KG1 (cell line): ENCODE results near the gene G6PC1.
"Not testable (repeated sequence)": the region's sequence is repeated elsewhere in the genome, so short reads cannot be mapped to it uniquely, and the experiment has no call there.

Experiments used
- DNase-seq: peaks from one replicate; lab custom pipeline; 2025; lab: John Stamatoyannopoulos, UW

G6PC1 gene

DNA sequence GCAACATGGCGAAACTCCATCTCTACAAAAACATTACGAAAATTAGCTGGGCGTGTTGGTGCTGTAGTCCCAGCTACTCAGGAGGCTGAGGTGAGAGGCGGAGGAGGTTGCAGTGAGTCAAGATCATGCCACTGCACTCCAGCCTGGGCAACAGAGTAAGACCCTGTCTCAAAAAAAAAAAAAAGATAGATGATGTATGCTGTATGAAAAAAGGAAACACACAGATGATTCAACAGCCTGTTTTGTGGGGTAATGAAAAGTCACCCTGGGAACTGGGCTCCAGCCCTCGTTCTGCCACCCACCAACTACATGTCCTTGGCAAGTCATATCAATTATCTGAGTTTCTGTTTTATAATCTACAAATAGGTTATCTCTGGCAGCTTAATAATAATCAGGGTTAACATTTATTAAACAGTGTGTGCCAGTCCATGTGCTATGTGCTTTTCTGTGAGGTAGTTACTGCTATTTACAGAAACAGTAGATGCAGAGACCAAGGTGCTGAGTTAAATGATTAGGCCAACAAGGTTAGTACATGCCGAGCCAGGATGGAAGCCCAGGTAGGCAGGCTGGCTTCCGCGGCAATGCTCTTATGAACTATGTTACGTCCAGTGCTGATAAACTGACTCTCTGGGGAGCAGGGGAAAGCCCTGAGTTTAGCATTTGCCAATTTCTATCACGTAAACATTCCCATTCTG, 1.1 kb downstream of the G6PC1 start:
- DNase-seq = no peak

GRCh38 chr17:42904110-42904469, 3.5 kb downstream of the G6PC1 start:
- no peak for DNase-seq

GRCh38 chr17:42906772-42907446, 6.3 kb downstream of the G6PC1 start:
- no peak for DNase-seq

DNA sequence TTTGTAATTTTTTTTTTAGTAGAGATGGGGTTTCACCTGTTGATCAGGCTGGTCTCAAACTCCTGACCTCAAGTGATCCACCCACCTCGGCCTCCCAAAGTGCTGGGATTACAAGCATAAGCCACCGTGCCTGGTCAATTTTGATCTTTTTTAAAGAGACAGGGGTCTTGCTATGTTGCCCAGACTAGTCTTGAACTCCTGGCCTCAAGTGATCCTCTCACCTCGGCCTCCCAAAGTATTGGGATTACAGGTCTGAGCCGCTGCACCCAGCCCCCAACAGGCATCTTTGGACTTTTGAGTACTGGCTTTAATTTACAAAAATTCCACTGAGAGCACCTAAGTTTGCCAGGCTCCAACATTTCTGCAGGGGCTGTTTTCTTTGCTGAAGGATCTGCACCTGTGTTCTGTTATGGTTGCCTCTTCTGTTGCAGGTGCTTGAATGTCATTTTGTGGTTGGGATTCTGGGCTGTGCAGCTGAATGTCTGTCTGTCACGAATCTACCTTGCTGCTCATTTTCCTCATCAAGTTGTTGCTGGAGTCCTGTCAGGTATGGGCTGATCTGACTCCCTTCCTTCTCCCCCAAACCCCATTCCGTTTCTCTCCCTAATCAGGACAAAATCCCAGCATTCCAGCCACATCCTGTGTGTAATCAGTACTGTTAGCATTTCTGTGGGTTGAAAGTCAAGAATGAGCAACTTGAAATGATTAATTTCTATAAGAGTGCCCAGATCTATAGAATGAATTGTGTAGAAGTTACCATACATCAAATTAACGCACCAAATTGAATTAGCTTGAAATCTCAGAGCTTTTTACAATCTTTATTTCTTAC, 8.5 kb downstream of the G6PC1 start:
- no peak for DNase-seq

DNA sequence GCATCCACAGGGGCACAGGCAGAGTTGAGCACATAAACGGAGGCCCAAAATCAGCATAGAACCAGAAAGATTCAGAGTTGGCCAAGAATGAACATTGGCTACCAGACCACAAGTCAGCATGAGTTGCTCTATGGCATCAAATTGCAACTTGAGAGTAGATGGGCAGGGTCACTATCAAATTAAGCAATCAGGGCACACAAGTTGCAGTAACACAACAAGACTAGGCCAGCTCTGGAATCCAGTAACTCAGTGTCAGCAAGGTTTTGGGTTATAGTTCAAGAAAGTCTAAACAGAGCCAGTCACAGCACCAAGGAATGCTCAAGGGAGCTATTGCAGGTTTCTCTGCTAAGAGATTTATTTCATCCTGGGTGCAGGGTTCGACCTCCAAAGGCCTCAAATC, 12.9 kb downstream of the G6PC1 start:
- DNase-seq = no peak

- no peak for DNase-seq
Measured at GRCh38 chr17:42913981-42914617, 13.5 kb downstream of the G6PC1 start.

- not testable (repeated sequence) for DNase-seq
Measured at GRCh38 chr17:42915288-42915687, 14.7 kb downstream of the G6PC1 start.

DNA sequence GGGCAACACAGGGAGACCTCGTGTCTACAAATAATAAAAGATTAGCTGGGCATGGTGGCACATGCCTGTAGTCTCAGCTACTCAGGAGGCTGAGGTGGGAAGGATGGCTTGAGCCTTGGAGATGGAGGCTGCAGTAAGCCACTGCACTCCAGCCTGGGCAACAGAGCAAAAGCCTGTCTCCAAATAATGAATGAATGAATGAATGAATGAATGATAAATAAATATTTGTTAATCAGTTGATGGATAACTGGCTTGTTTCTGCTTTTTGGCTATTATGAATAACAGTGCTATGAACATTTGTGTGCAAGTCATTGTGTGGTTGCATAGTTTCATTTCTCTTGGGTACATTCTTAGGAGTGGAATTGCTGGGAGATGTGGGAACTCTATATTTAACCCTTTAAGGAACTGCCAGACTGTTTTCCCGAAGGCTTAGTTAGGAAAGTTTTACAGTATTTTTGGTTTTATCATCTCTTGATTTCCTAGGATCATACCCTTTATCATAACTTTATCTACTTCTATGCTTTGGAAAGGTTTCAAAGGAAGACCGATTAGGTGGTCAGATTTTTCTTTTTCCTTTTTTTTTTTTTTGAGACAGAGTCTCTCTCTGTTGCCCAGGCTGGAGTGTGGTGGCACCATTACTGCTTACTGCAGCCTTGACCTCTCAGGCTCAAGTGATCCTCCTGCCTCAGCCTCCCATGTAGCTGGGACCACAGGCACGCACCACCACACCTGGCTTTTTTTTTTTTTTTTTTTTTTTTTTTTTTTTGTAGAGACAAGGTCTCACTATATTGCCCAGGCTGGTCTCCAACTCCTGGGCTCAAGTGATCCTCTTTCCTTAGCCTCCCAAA, 16.0 kb downstream of the G6PC1 start:
- DNase-seq = not testable (repeated sequence)

DNA sequence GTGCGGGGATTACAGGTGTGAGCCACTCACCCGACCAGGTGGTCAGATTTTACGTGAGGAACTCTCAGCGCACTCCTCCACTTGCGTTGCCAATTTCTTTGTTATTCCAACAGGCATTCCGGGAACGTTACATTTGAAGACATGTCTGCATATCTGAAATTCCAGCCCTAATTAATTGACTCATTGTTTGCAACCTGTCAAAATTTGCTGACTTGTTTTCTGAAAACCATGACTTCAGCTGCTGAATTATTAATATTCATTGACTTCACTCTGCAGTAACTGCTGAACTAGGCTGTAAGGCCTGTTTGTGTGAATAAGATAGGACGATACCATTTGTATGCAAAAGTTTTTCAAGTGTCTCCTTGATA, 16.6 kb downstream of the G6PC1 start:
- no peak for DNase-seq

- no peak for DNase-seq
Measured at GRCh38 chr17:42918902-42919521, 18.4 kb downstream of the G6PC1 start.

DNA sequence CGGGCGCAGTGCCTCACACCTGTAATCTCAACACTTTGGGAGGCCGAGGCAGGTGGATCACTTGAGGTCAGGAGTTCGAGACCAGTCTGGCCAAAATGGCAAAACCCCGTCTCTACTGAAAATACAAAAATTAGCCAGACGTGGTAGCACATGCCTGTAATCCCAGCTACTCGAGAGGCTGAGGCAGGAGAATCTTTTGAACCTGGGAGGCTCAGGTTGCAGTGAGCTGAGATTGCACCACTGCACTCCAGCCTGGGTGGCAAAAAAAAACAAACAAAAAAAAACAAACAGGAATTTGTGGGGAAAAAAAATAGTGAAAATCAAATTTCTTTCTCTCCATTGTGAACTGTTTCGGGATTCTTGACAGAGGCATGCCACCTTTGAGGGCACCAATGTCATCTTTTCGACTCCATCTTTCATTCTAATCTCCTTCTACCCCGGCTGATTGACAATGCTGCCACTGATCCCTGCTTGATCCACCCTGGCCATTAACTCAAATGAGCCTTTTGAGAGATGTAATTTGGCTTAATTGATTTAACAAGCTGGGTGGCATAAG, 19.0 kb downstream of the G6PC1 start:
- not testable (repeated sequence) for DNase-seq

DNA sequence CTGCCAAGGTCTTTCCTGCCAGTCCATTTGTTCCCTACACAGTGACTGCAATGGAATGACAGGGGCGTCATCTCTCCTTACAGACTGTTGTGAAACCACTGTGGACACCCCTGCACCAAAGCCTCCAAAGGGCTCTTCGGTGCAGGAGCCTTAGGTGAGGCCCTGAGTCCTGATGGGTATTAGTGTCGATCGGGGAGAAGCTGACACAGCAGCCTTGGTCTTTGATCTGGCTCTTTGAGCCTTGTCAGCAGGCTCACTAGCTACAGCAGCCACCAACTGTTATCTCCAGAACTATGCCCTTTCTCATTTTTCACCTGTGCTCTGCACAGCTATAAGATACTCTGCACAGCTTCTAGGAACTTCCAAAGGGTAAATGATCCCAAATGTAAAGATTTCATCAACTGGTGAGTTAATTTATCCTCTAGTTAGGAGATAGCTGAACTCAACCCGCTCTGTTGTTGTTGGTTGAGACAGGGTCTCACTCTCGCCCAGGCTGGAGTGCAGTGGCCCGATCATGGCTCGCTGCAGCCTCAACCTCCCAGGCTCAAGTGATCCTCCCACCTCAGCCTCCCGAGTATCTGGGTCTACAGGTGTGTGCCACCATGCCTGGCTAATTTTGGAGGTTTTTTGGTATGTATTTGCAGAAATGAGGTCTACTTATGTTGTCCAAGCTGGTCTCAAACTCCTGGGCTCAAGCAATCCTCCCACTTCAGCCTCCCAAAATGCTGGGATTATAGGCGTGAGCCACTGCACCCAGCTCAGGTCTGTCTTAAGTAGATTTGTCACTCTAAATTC, 19.7 kb downstream of the G6PC1 start:
- DNase-seq = no peak

DNA sequence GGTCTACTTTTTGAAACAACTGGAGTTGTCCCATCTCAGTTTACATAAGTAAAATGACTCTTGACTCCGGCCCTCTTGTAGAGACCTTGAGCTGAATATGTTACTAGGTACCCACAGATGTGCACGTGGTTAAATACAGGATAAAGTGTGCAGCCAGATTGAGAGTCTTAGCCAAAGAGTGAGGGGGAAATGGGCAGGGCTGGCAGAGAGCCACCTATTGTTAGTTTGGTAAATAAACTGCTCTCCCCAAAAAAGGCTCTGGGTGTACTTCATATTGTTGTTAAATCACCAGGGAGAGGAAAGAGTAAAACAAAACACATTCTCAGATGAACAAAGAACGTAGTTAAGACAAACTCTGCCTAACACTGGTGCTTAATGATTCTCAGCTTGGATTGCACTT, 20.3 kb downstream of the G6PC1 start:
- no peak for DNase-seq

GRCh38 chr17:42922294-42922693, 21.7 kb downstream of the G6PC1 start:
- no peak for DNase-seq

GRCh38 chr17:42923472-42923871, 22.9 kb downstream of the G6PC1 start:
- DNase-seq = not testable (repeated sequence)

DNA sequence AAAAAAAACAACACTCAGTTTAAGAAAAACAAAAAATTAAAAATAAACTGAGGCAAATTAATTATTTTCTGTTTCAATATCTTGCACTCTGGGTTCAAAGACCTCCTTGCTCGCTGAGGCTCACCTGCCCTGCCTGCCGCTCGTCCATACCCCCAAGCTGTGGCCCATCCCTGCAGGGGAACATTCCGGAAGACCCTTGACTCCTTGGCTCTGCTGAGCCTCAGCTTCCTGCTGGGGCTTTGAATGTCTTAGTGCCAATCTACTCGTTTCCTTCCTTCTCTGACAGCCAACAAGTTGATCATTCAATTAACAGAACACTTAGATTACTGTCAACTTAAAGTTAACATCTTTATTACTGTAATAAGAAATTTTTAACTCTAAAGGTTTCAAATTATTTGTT, 24.3 kb downstream of the G6PC1 start:
- DNase-seq = peak; percentile 27

DNA sequence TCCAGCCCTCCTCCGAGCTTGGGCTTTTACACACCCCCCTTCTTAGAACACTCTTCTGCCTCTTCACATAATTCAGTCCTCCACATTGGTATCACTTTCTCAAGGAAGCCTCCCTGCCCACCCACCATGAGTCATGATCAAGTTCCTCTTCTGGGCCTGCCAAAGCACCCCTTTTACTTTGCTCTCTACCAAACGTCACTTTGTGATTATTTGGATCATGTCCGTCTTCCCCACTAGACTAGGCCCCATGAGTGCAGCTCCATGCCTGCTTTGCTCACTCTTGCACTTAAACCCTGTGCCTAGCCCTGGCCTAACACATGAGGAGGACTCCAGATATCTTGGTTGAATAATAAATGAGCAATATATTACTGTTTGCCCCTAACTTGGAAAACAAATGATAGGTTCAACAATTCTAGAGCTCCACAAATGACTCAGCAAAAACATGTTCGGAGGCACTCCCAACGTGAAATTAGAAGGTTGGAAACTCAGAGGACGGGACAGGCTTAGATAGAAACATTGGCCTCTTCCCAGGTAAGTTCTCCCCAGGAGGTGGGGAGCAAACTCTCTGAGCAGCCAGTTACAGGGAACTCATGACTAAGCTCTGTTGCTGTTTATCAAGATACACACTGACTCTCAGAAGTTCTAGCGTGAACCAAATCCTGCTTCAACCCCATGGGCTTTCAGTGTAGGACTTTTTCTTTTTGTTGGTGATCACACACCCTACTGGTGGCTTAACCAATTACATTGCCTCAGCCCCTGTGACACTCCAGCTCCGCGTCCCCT, 28.3 kb downstream of the G6PC1 start:
- DNase-seq = peak; percentile 78

DNA sequence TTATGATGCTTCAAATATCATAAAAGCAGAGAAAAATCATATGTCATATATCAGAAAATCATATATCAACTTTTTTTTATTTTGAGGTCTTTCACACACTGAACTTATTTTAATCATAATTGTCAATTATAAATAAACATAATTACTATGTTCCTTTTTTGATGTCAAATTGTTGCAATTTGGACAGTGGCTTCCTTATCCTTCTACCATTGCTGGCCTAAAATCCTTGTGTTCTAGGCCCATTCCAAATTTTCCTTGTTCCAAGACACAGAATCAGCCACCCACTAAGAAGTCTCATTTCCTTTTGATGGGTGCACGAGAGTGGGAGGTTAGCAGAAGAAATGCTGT, 28.9 kb downstream of the G6PC1 start:
- no peak for DNase-seq
